ENCODE data around the gene TBRG4. TPM values are rescaled to one million over a fixed set of nuclear protein-coding genes. Genes with fewer than 3 reads are reported as not detected.

TBRG4 gene
- total and polyA plus RNA-seq, 2 donors (not counting 3 experiments of a cell fraction or from before 2014, with no cell fraction given), result 43.7 to 56.7 TPM

- H3K4me2 ChIP-seq (ENCODE audit: insufficient read depth, low read length), result no peak overlapping the region
- no peak overlapping the region for H3K4me3 ChIP-seq (replicated peaks in 1 of 3; ENCODE audit: insufficient read depth in 1 of 3, low read depth in 1 of 3, low read length in 3 of 3)
- TF ChIP-seq GATA2 (IDR thresholded peaks at IDR 0.05; ENCODE audit: insufficient read depth, insufficient read length, low read depth, low read length) (no peak), FOS (IDR thresholded peaks at IDR 0.05; ENCODE audit: borderline replicate concordance, insufficient read depth, low read length) (no peak), POLR2AphosphoS5 (IDR thresholded peaks at IDR 0.05; ENCODE audit: insufficient read depth, low read depth, low read length) (no peak), JUN (IDR thresholded peaks at IDR 0.05; ENCODE audit: borderline replicate concordance, insufficient read depth, insufficient read length, low read depth) (no peak), POLR2A (IDR thresholded peaks at IDR 0.05; ENCODE audit: low read depth, low read length) (no peak), MAX (IDR thresholded peaks at IDR 0.05; ENCODE audit: insufficient read depth, insufficient read length) (no peak), CTCF (IDR thresholded peaks at IDR 0.05; ENCODE audit: extremely low read depth in 1 of 2, insufficient read depth in 1 of 2, low read depth in 1 of 2, low read length in 2 of 2) (no peak), MYC (IDR thresholded peaks at IDR 0.05; ENCODE audit: low read depth, low read length) (no peak), EZH2 (IDR thresholded peaks at IDR 0.05; ENCODE audit: borderline replicate concordance, low read depth, low read length, severe bottlenecking) (no peak)
- no peaks in the 10 kb centered on the region for H3K9me3 ChIP-seq (replicated peaks; ENCODE audit: control insufficient read depth, insufficient read depth, low read length)
- no peak for DNase-seq (ENCODE audit: low read depth, low spot score)
- H3K4me1 ChIP-seq (ENCODE audit: control insufficient read depth, extremely low read depth, insufficient read depth, low read length), result no peaks in the 10 kb centered on the region
- no peak overlapping the region for H3K27ac ChIP-seq (ENCODE audit: insufficient read depth, low read depth, low read length)
- BruUV-seq (replicated peaks), result no TSS peak
- POLR2A ChIA-PET, result no interaction called here
- peaks cover 2% of the 10 kb centered on the region for H3K79me2 ChIP-seq (ENCODE audit: control insufficient read depth, insufficient read depth, low read length)
- CTCF ChIA-PET, result interaction anchor here (1.2 to 2.2 kb wide), 3 partner anchors 66 to 97 kb away, joined by 4 to 10 read pairs (median 5); no protein-coding TSS in a partner anchor
- peaks cover 4 to 40% of the 10 kb centered on the region in 2 experiments for H3K36me3 ChIP-seq (ENCODE audit: control insufficient read depth in 2 of 2, extremely low read depth in 1 of 2, insufficient read depth in 2 of 2, low read length in 2 of 2)
- no peak overlapping the region for H2AFZ ChIP-seq (ENCODE audit: low read depth, low read length)
- no peaks in the 10 kb centered on the region for H4K20me1 ChIP-seq (replicated peaks; ENCODE audit: control insufficient read depth, extremely low read depth, insufficient read depth, low read length)
- intact Hi-C loops (cut with micrococcal nuclease) (no loop called here), dilution Hi-C loops (cut with MboI; ENCODE audit: extremely low pct_ligation_motif_present, low sequenced_read_pairs) (no loop called here)
- no peak for FAIRE-seq
- no peaks in the 10 kb centered on the region for H3K27me3 ChIP-seq (ENCODE audit: control insufficient read depth in 2 of 2, insufficient read depth in 2 of 2, low read length in 2 of 2)
- no peaks in the 10 kb centered on the region for H3K9me1 ChIP-seq (replicated peaks; ENCODE audit: control insufficient read depth, extremely low read depth, insufficient read depth, low read length)
- H3K9ac ChIP-seq (replicated peaks; ENCODE audit: extremely low read depth, insufficient read depth, low read length), result no peak overlapping the region
These were observed 41.8 kb downstream of the TBRG4 start for GRCh38 chr7:45069444-45070253.
